Measurements from ENCODE around the gene CCSER2.

DNA sequence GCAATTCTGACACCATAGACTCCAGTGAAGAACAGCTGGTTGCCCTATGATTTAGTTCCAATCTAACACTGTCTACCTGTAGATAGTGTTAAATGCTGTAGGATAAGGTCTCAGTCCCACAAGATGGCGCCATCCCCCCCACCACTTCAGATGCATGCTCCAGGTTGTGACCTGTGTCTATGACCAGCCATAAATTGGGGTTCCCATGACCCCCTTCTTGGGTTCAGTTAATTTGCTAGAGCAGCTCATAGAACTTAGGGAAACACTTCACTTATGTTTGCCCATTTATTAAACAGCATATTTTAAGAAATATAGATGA is 13.1 kb downstream of the CCSER2 start:
- TF ChIP-seq, protein P1, sequence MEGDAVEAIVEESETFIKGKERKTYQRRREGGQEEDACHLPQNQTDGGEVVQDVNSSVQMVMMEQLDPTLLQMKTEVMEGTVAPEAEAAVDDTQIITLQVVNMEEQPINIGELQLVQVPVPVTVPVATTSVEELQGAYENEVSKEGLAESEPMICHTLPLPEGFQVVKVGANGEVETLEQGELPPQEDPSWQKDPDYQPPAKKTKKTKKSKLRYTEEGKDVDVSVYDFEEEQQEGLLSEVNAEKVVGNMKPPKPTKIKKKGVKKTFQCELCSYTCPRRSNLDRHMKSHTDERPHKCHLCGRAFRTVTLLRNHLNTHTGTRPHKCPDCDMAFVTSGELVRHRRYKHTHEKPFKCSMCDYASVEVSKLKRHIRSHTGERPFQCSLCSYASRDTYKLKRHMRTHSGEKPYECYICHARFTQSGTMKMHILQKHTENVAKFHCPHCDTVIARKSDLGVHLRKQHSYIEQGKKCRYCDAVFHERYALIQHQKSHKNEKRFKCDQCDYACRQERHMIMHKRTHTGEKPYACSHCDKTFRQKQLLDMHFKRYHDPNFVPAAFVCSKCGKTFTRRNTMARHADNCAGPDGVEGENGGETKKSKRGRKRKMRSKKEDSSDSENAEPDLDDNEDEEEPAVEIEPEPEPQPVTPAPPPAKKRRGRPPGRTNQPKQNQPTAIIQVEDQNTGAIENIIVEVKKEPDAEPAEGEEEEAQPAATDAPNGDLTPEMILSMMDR (IDR thresholded peaks at IDR 0.05) = peak in 1 of 6 experiments; percentile 9
- TF ChIP-seq POLR2A (IDR thresholded peaks at IDR 0.05) = no peak
